ENCODE data around the gene OGDH.

Gene OGDH

DNA sequence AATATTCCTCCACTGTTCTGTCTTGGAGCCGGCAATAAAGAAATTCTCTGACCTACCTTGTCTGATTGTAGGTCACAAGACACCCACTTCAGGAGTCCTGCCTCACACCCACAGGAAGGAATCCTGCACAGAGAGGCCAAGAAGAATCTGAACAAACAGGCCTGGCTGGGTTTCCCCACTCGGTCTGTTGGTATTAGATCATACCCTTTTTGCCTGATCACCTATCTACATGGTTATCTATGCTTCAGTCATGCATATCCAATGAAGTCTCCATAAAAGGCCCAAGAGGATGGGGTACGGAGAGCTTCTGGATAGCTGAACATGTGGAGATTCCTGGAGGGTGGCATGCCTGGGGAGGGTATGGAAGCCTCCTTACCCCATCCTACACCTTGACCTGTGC is 12.3 kb downstream of the OGDH start:
- DNase-seq: peak; percentile 27

- DNase-seq: no peak
Observed at GRCh38 chr7:44621034-44621749, 14.8 kb downstream of the OGDH start.

GRCh38 chr7:44621750-44622103 is 15.3 kb downstream of the OGDH start:
- no peak for DNase-seq

DNA sequence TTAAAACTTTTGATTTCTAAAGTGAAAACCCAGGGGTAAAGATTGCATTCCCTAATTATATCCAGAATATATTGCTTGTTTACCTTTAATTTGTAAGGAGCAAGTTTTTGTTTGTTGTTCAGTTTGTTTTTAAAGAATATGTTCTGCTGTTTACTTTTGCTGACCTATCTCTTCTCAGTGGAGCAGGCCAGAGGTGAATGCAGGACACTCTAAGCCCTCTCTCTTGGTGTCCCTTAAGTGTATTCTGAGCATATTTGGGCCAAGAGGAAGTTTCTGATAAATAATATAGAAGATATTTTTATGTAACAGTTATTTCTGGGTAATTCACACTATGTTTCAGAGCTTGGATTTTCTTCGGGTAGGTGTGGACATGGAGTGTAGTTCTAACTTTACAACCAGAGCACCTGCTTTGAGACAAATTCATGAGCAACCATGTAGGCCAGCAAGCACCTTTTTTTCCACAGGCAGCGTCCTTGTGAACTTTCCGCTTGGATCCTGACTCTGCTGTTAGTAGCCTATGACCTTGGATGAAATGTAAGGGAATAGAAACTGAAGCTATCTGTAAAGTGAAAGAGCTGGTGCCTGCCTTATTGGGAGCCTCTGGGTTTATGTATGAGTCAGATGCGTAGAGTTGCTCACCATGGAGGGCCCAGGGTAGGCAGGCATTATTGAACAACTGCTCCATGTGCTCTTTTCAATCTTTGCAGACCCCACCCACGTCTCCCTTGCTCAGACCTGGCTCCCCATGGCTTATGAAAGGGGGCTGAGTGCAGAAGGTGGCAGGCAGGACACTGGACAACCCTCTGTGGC is 16.1 kb downstream of the OGDH start:
- no peak for DNase-seq

GRCh38 chr7:44624318-44624717 is 17.9 kb downstream of the OGDH start:
- no peak for DNase-seq

DNA sequence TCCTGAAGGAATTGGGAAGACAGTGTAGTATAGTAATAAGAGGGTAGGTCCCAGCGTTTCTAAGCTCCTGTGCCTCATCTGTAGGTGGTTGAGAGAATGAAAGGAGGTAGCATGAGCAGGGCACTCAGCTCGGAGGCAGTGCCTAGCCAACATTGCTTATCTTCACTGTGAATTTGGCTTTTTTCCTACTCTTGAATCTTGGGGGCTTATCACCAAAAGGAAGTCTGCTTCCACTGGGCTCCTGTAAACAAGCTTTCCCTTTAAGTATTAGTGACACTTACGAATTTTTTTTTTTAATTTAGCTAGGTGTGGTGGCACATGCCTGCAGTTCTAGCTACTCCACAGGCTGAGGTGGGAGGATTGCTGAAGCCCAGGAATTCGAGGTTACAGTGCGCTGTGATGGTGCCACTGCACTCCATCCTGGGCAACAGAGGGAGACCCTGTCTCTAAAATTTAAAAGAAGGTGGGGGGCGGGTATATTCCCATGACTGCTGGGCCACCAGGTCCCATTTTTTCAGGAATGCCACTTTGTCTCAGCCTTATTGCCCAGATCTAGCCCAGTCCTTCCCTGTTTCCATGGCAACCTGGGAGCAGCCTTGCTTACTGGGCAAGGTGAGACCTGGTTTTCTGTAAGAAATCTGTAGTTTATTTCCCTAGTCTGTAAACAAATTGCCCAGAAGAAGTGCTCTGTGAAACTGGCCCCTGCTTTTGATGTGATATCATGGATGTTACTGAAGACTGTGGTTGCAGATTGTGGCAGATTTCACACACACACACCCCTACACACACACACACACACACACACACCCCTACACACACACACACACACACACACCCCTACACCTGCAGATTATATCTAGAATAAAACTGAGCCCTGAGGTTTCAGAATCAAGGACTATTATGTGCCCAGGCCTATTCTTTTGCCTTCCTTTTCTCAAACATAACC is 19.4 kb downstream of the OGDH start:
- DNase-seq: no peak

DNA sequence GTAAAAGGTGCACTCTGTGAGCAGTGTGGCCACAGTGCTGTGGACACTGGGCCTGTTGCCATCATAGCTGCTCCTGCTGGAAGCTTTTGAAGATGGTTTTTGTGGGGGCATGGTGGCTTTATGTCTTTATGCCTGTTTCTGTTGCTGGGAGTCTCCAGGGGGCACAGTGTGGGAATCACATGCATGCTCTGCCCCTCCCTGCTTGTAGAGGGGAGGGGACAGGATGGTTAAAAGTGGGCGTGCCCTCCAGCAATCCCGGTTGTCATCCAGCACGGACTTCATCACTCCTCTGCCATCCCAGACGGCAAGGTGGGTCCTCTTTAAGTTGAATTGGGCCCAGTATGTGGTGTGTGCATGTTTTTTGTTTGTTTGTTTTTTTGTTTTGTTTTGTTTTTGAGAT is 20.2 kb downstream of the OGDH start:
- DNase-seq: no peak

GRCh38 chr7:44629829-44630522 is 23.5 kb downstream of the OGDH start:
- DNase-seq: no peak

- DNase-seq: no peak
Observed at GRCh38 chr7:44630792-44631457, 24.5 kb downstream of the OGDH start.

GRCh38 chr7:44631458-44632115 is 25.2 kb downstream of the OGDH start:
- no peak for DNase-seq

DNA sequence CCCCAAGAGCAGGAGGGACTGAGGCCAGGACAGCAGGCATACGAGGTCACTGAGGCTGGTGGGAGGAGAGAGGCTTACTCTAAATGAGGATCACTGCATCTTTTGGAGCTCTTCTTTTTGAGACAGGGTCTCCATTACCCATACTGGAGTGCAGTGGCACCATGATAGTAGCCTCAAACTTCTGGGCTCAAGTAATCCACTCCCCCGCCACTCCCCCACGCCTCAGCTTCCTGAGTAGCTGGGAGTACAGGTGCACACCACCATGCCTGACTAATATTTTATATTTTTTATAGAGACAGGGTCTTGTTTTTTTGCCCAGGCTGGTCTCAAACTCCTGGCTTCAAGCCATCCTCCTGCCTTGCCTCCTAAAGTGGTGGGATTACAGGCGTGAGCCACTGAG is 25.8 kb downstream of the OGDH start:
- no peak for DNase-seq

- DNase-seq: no peak
Observed at GRCh38 chr7:44633254-44634186, 27.1 kb downstream of the OGDH start.

GRCh38 chr7:44634187-44634838 is 27.9 kb downstream of the OGDH start:
- no peak for DNase-seq

GRCh38 chr7:44634839-44635591 is 28.6 kb downstream of the OGDH start:
- no peak for DNase-seq

GRCh38 chr7:44636041-44636584 is 29.7 kb downstream of the OGDH start:
- no peak for DNase-seq

- no peak for DNase-seq
Observed at GRCh38 chr7:44636926-44637325, 30.5 kb downstream of the OGDH start.

DNA sequence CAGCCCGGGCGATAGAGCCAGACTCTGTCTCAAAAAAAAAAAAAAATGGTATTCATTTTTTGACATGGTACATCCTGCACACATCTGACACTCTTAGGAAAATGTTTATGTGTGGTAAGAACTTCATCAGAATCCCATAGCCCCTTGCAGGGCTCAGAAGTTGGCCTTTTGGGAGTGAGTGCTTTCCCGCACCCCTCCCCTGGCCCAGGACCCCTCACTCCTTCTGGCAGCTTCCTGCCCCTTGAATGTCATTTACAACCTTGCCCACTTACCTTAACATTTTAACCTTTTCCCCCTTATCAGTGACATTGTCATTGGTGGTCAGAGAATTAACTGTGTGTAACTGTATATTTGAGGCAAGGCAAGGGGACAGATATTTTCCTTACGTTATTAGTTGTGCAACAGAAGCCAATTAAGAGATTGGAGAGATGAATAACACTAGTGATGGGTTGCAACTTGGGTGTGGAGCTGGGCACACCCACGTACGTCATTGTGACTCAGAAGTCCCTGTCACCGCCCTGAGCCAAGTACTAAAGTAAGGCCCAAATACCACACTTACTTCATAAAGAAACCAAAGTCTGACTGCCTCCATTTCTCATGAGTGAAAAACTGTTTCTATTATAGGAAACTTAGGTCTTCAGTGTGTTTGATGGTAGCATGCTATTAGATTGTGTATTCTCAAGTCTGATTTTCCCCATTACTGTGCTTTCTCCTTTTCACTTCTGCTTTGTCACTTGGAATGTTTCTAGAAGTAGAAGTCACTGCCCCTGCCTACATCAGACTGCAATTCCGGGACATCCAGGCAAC is 31.6 kb downstream of the OGDH start:
- no peak for DNase-seq
